Upper lobe of left lung (tissue), 6 donors: ENCODE measurements around the gene PACS1. TPM values are rescaled to one million over a fixed set of nuclear protein-coding genes. Genes with fewer than 3 reads are reported as not detected.
A peak's percentile ranks its signal among the peaks of the same experiment; 100 is the strongest.

Experiments
- ATAC-seq, 2 donors: fragments of 200-7000 bp; cut with Tn5 transposase; one replicate each; pipeline ENCODE4 v1.9.1; 2022; ENCODE audit warnings: mild to moderate bottlenecking in 2 of 2, moderate library complexity in 2 of 2; ENCODE audit not compliant: low FRiP score in 2 of 2
- DNase-seq, 2 donors: peaks; one replicate each; pipeline ENCODE4 v3.0.0-alpha.2; 2019 to 2020
- H3K27ac ChIP-seq, 4 donors: fragments of 200-600 bp; sonication (generic); one replicate each; pipeline ENCODE4 v1.5.1; 2016 to 2019
- H3K27me3 ChIP-seq, 4 donors: fragments of 200-600 bp; sonication (generic); one replicate each; pipeline ENCODE4 v1.5.1; 2017 to 2019
- H3K36me3 ChIP-seq, 4 donors: fragments of 200-600 bp; sonication (generic); one replicate each; pipeline ENCODE4 v1.5.1; 2016 to 2019
- H3K4me1 ChIP-seq, 4 donors: fragments of 200-600 bp; sonication (generic); one replicate each; pipeline ENCODE4 v1.5.1; 2018 to 2019
- H3K4me3 ChIP-seq, 4 donors: fragments of 200-600 bp; sonication (generic); one replicate each; pipeline ENCODE4 v1.5.1; 2017 to 2019; ENCODE audit warnings: mild to moderate bottlenecking in 2 of 4, moderate library complexity in 1 of 4
- H3K9me3 ChIP-seq, 4 donors: fragments of 200-600 bp; sonication (generic); one replicate each; pipeline ENCODE4 v1.5.1; 2018 to 2019
- CTCF ChIP-seq, 6 experiments: fragments of 450-650 bp in 4 of 6; fragments of 200-600 bp in 2 of 6; sonication (generic) in 2 of 6; IDR thresholded peaks; one replicate each; pipeline ENCODE4 v1.5.1; 2016 to 2019; ENCODE audit warnings: antibody characterized with exemption in 6 of 6
- EP300 ChIP-seq, 4 donors: sonication (generic); formaldehyde crosslinking; IDR thresholded peaks; one replicate each; pipeline ENCODE4 v1.5.1; 2017; ENCODE audit warnings: antibody characterized with exemption in 4 of 4, control low read depth in 2 of 4
- POLR2A ChIP-seq, 4 donors: fragments of 450-650 bp; IDR thresholded peaks; one replicate each; pipeline ENCODE4 v1.5.1; 2016 to 2017; ENCODE audit warnings: antibody characterized with exemption in 4 of 4, mild to moderate bottlenecking in 2 of 4
- POLR2AphosphoS5 ChIP-seq, 2 donors: sonication (generic); formaldehyde crosslinking; IDR thresholded peaks; one replicate each; pipeline ENCODE4 v1.5.1; 2017; ENCODE audit warnings: antibody characterized with exemption in 2 of 2
- WGBS, 2 donors: methylation state at CpG; one replicate each; pipeline ENCODE4 v1.1.5; 2017 to 2018; 5-methylcytosine and 5-hydroxymethylcytosine counted together
- total RNA-seq, 6 donors: library from RNA; depleted of rRNA in 4 of 6; stranded (reverse); fragments of >200 nt in 4 of 6; gene quantifications; one replicate each; pipeline versions ENCODE4 v1.1.0 to v1.2.1, GENCODE V29; 2016 to 2021
- donor health status: DM: no; HTN: no; CAD: no; lungs with moderate emphysema.
- donor health status: DM: no; HTN: yes; CAD: no; lungs with severe emphysema.

Gene PACS1
- total RNA-seq, 6 donors from 2014 or later, result 39.8 to 123 (median 51.1) TPM

GRCh38 chr11:66115638-66116301, 45.7 kb downstream of the PACS1 start:
- 21 to 27% methylated on average over 8 of the region's 8 CpGs for WGBS, 2 donors
- H3K4me1 ChIP-seq, result peaks cover 48 to 73% (median 59%) of the 10 kb centered on the region in 4 donors

GRCh38 chr11:66116576-66117361, 46.7 kb downstream of the PACS1 start:
- ATAC-seq (no peak), DNase-seq (no peak)
- no peak for TF ChIP-seq POLR2A (IDR thresholded peaks at IDR 0.05)
- no peak for TF ChIP-seq POLR2AphosphoS5 (IDR thresholded peaks at IDR 0.05)
- no peak for TF ChIP-seq CTCF (IDR thresholded peaks at IDR 0.05)
- no peak for TF ChIP-seq EP300 (IDR thresholded peaks at IDR 0.05)
- Histone ChIP-seq H3K4me3 (no peak overlapping the region), H3K36me3 (no peaks in the 10 kb centered on the region), H3K9me3 (no peaks in the 10 kb centered on the region), H3K27me3 (no peaks in the 10 kb centered on the region), H3K27ac (peak overlapping the region in 2 of 4 donors; percentile 8 to 29), H3K4me1 (peaks cover 41 to 67% (median 56%) of the 10 kb centered on the region in 4 donors)
- WGBS, 2 donors, result 55 to 60% methylated on average over 7 of the region's 7 CpGs

More at GRCh38 chr11:66115638-66116301, 45.7 kb downstream of the PACS1 start:
- peak overlapping the region in 2 of 4 donors; percentile 8 to 29 for H3K27ac ChIP-seq
- TF ChIP-seq POLR2A (IDR thresholded peaks at IDR 0.05) (no peak), POLR2AphosphoS5 (IDR thresholded peaks at IDR 0.05) (no peak), CTCF (IDR thresholded peaks at IDR 0.05) (no peak), EP300 (IDR thresholded peaks at IDR 0.05) (no peak)
- H3K27me3 ChIP-seq, result no peaks in the 10 kb centered on the region
- no peak overlapping the region for H3K4me3 ChIP-seq
- no peak for DNase-seq
- no peaks in the 10 kb centered on the region for H3K36me3 ChIP-seq
- ATAC-seq, result no peak
- no peaks in the 10 kb centered on the region for H3K9me3 ChIP-seq

GRCh38 chr11:66118847-66119246, 48.8 kb downstream of the PACS1 start:
- Histone ChIP-seq H3K27me3 (no peaks in the 10 kb centered on the region), H3K27ac (peak overlapping the region in 3 of 4 donors; percentile 13 to 68 (median 52)), H3K9me3 (no peaks in the 10 kb centered on the region), H3K4me1 (peaks cover 21 to 49% (median 36%) of the 10 kb centered on the region in 4 donors), H3K36me3 (no peaks in the 10 kb centered on the region), H3K4me3 (no peak overlapping the region)
- 52 to 83% methylated on average over 3 of the region's 3 CpGs for WGBS, 2 donors
- no peak for DNase-seq
- TF ChIP-seq POLR2AphosphoS5 (IDR thresholded peaks at IDR 0.05) (no peak), CTCF (IDR thresholded peaks at IDR 0.05) (no peak), POLR2A (IDR thresholded peaks at IDR 0.05) (no peak), EP300 (IDR thresholded peaks at IDR 0.05) (no peak)
- no peak for ATAC-seq

- H3K9me3 ChIP-seq, result no peaks in the 10 kb centered on the region
- no peak overlapping the region for H3K4me3 ChIP-seq
- peak overlapping the region in 3 of 4 donors; percentile 31 to 68 (median 52) for H3K27ac ChIP-seq
- DNase-seq (no peak), ATAC-seq (peak in 1 of 2 donors; percentile 84)
- TF ChIP-seq EP300 (IDR thresholded peaks at IDR 0.05) (peak in 1 of 4 donors; percentile 17), CTCF (IDR thresholded peaks at IDR 0.05) (no peak)
- WGBS, 2 donors, result 42 to 53% methylated on average over 5 of the region's 5 CpGs
- H3K27me3 ChIP-seq, result no peaks in the 10 kb centered on the region
- peaks cover 21 to 44% (median 33%) of the 10 kb centered on the region in 4 donors for H3K4me1 ChIP-seq
- H3K36me3 ChIP-seq, result no peaks in the 10 kb centered on the region
Observed at GRCh38 chr11:66119348-66120133, 49.5 kb downstream of the PACS1 start.
